ENCODE data around the gene TTC38.

DNA sequence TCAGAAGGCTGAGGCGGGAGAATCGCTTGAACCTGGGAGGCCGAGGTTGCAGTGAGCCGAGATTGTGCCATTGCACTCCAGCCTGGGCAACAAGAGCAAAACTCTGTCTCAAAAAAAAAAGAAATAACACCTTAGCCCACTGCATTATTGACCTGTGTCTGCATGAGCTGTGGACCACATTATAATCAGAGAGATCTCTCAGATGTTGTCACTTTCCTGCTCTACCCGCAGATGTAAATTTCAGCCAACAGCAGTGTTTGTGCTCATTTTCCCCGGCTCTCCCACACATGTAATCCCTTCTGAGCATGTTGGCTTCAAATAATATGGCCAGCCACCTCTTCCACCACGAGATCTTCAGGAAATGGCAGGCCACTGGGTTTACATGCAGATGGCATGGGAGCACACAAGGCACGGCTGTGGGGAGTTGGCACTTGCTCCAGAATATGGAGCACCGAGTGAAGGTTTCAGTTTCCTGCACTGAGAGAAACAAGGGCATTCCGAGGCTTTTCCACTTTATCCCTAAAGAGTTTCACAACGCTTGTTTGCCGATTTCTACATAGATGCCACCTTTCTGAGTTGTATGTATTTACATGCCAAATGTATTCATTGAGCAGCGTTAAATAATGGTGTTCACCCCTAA, 37.4 kb upstream of the TTC38 start:
- TF ChIP-seq, protein P1, sequence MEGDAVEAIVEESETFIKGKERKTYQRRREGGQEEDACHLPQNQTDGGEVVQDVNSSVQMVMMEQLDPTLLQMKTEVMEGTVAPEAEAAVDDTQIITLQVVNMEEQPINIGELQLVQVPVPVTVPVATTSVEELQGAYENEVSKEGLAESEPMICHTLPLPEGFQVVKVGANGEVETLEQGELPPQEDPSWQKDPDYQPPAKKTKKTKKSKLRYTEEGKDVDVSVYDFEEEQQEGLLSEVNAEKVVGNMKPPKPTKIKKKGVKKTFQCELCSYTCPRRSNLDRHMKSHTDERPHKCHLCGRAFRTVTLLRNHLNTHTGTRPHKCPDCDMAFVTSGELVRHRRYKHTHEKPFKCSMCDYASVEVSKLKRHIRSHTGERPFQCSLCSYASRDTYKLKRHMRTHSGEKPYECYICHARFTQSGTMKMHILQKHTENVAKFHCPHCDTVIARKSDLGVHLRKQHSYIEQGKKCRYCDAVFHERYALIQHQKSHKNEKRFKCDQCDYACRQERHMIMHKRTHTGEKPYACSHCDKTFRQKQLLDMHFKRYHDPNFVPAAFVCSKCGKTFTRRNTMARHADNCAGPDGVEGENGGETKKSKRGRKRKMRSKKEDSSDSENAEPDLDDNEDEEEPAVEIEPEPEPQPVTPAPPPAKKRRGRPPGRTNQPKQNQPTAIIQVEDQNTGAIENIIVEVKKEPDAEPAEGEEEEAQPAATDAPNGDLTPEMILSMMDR (IDR thresholded peaks at IDR 0.05) = no peak
- TF ChIP-seq POLR2A (IDR thresholded peaks at IDR 0.05; ENCODE audit: low read depth) (no peak), EP300 (IDR thresholded peaks at IDR 0.05) (no peak)
